Adrenal gland (tissue), 5 donors: ENCODE data around the gene KCNK10.

ENCODE experiments used
- CTCF ChIP-seq, 6 experiments: fragments of 450-650 bp in 4 of 6; fragments of 200-600 bp in 2 of 6; sonication (generic) in 1 of 6; IDR thresholded peaks; 1 replicate in 5 of 6; 2 replicates in 1 of 6; pipeline versions ENCODE4 v1.5.1 to v1.8.0; 2016 to 2021; ENCODE audit warnings: antibody characterized with exemption in 6 of 6, mild to moderate bottlenecking in 2 of 6, moderate library complexity in 1 of 6
- POLR2A ChIP-seq, 2 donors: fragments of 450-650 bp; IDR thresholded peaks; one replicate each; pipeline ENCODE4 v1.6.1; 2017; ENCODE audit warnings: antibody characterized with exemption in 2 of 2, mild to moderate bottlenecking in 2 of 2, moderate library complexity in 1 of 2
- donor health status: DM: no; HTN: no; CAD: no.

- TF ChIP-seq CTCF (IDR thresholded peaks at IDR 0.05) (no peak), POLR2A (IDR thresholded peaks at IDR 0.05) (no peak)
These were observed 104.8 kb downstream of the KCNK10 start for GRCh38 chr14:88218119-88218915.
